M059J (cell line): ENCODE data around the gene GMPR. TPM values are rescaled to one million over a fixed set of nuclear protein-coding genes. Genes with fewer than 3 reads are reported as not detected.

Experiments used
- DNase-seq: peaks from one replicate; pipeline ENCODE4 v3.0.0-alpha.2; 2012; ENCODE audit warnings: low read depth
- total RNA-seq: library from RNA; depleted of rRNA; stranded (reverse); fragments of >200 nt; shearing (Covaris generic); gene quantifications from 2 replicates; pipeline ENCODE4 v1.2.3, GENCODE V29; 2014

The GMPR gene
- total RNA-seq, 1 experiment from 2014 or later, result 92.2 TPM

GRCh38 chr6:16301511-16301910 is 63.1 kb downstream of the GMPR start:
- DNase-seq, result peak; percentile 17

GRCh38 chr6:16302721-16303552 is 64.5 kb downstream of the GMPR start:
- no peak for DNase-seq

- DNase-seq, result no peak
Observed at GRCh38 chr6:16305246-16305725, 66.9 kb downstream of the GMPR start.

- no peak for DNase-seq
Observed at GRCh38 chr6:16305788-16306187, 67.4 kb downstream of the GMPR start.

GRCh38 chr6:16306334-16306733 is 67.9 kb downstream of the GMPR start:
- no peak for DNase-seq

- no peak for DNase-seq
Observed at GRCh38 chr6:16311763-16312162, 73.4 kb downstream of the GMPR start.

GRCh38 chr6:16313732-16314131 is 75.3 kb downstream of the GMPR start:
- no peak for DNase-seq

GRCh38 chr6:16314296-16314695 is 75.9 kb downstream of the GMPR start:
- no peak for DNase-seq

GRCh38 chr6:16316741-16317251 is 78.4 kb downstream of the GMPR start:
- DNase-seq, result peak; percentile 86

- peak; percentile 96 for DNase-seq
Observed at GRCh38 chr6:16318538-16318937, 80.2 kb downstream of the GMPR start.

GRCh38 chr6:16318953-16319720 is 80.8 kb downstream of the GMPR start:
- DNase-seq, result no peak

GRCh38 chr6:16319813-16320532 is 81.6 kb downstream of the GMPR start:
- peak; percentile 99 for DNase-seq

- DNase-seq, result peak; percentile 46
Observed at GRCh38 chr6:16320533-16321340, 82.3 kb downstream of the GMPR start.

GRCh38 chr6:16321341-16321710 is 82.9 kb downstream of the GMPR start:
- no peak for DNase-seq

GRCh38 chr6:16321826-16322225 is 83.4 kb downstream of the GMPR start:
- DNase-seq, result no peak

GRCh38 chr6:16322666-16323312 is 84.4 kb downstream of the GMPR start:
- DNase-seq, result peak; percentile 79

- no peak for DNase-seq
Observed at GRCh38 chr6:16324184-16324583, 85.8 kb downstream of the GMPR start.

- peak; percentile 77 for DNase-seq
Observed at GRCh38 chr6:16324606-16325225, 86.3 kb downstream of the GMPR start.

- no peak for DNase-seq
Observed at GRCh38 chr6:16326531-16326930, 88.1 kb downstream of the GMPR start.
